ENCODE results near the gene PAX1. TPM values are rescaled to one million over a fixed set of nuclear protein-coding genes. Genes with fewer than 3 reads are reported as not detected.

The PAX1 gene
- total RNA-seq, 4 donors from 2014 or later, result 0.08 to 0.21 TPM; not detected in 2

DNA sequence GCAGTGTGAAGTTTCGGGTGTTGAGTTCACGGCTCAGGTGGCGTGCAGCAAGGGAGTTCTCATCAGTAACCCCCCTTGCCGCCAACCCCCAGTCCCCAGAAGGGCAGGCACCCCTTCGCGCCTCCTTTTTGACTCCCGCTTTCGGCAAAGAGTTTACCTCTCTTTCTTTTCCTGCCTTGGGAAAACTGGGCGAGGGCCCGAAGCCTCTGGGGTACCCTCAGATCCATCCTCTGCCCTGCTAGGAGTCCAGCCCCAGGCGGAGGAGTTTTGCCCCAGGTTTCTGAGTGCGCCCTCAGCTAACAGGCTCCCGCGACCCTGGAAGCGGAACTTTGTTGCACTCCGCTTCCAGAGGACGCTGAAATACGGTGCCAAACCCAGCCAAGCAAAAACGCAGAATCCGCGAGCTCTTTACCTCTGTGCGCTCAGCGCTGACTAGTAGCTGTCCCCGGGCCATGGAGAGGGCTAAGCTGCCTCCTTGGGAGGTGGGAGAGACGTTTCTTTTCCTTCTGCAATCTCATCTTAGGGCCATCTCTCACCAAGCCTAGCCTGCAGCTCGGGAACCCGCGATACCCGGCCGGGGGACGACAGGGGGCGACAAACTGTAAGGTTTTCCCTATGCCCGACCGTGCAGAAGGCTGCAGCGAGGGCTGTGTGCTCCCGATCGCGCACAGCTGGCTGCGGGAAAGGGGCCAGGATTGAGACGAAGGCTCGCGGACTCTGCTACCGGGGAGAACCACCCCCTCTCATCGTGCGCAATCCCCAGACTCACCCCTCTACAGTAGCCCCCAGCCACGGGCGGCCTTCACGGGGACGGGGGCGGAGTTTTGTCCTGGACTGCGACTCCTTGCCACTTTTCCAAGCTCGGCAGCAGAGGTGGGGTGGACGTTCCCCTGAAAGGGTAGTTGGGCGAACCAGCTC is 2.7 kb upstream of the PAX1 start:
- TF ChIP-seq EP300 (IDR thresholded peaks at IDR 0.05), result no peak
- TF ChIP-seq, protein P1, sequence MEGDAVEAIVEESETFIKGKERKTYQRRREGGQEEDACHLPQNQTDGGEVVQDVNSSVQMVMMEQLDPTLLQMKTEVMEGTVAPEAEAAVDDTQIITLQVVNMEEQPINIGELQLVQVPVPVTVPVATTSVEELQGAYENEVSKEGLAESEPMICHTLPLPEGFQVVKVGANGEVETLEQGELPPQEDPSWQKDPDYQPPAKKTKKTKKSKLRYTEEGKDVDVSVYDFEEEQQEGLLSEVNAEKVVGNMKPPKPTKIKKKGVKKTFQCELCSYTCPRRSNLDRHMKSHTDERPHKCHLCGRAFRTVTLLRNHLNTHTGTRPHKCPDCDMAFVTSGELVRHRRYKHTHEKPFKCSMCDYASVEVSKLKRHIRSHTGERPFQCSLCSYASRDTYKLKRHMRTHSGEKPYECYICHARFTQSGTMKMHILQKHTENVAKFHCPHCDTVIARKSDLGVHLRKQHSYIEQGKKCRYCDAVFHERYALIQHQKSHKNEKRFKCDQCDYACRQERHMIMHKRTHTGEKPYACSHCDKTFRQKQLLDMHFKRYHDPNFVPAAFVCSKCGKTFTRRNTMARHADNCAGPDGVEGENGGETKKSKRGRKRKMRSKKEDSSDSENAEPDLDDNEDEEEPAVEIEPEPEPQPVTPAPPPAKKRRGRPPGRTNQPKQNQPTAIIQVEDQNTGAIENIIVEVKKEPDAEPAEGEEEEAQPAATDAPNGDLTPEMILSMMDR (IDR thresholded peaks at IDR 0.05), result peak in 1 of 2 donors; percentile 60
- peak overlapping the region; percentile 33 for H3K4me3 ChIP-seq
- DNase-seq (ENCODE audit: low spot score in 2 of 2), result peak in 1 of 2 donors; percentile 83
- peaks cover 41% of the 10 kb centered on the region for H3K4me1 ChIP-seq
- peaks cover 98% of the 10 kb centered on the region for H3K27me3 ChIP-seq
- H3K9me3 ChIP-seq, result no peaks in the 10 kb centered on the region
- H3K27ac ChIP-seq, result no peak overlapping the region
- WGBS, result 11% methylated on average over 47 of the region's 54 CpGs
- H3K36me3 ChIP-seq, result no peaks in the 10 kb centered on the region

DNA sequence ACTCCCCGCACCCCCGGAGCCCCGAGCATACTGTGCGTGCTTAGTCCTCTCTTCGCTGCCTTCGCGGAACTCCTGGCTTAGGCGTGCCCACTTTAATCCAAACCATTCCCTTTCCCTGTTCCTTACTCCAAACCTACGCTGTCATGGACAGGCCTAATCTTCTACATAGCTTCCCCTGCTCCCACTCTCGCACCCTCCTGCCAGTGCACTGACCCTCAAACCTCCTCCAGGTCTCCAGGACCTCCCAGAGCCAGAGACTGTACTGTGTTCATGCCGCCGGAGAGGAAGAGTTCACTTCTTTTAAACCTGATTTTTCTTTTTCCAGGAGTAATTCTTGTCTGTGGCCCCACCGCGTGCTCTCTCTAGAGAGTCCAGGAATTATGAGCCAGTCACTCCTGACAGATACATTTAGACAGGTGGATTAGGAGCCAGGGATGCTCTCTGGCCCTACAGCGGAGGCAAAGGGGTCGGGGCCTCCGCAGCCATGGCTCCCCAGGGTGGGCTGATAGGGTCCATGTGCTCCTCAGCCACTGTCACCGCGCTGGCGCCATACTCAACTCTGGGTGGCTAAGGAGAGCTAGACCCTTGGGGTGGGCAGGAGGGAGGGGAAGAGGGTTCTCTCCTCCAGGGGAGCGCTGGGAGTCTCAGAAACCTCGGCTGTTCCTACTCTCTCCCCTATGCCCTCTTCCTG is 1.6 kb upstream of the PAX1 start:
- Histone ChIP-seq H3K4me3 (peak overlapping the region; percentile 33), H3K9me3 (no peaks in the 10 kb centered on the region), H3K4me1 (peaks cover 41% of the 10 kb centered on the region), H3K27ac (no peak overlapping the region), H3K27me3 (peaks cover 98% of the 10 kb centered on the region), H3K36me3 (no peaks in the 10 kb centered on the region)
- TF ChIP-seq POLR2A (IDR thresholded peaks at IDR 0.05), result no peak
- TF ChIP-seq EP300 (IDR thresholded peaks at IDR 0.05), result no peak
- TF ChIP-seq POLR2AphosphoS5 (IDR thresholded peaks at IDR 0.05), result no peak
- TF ChIP-seq, protein P1 (IDR thresholded peaks at IDR 0.05), result no peak
- no peak for DNase-seq (ENCODE audit: low spot score in 2 of 2)
- 19% methylated on average over 22 of the region's 22 CpGs for WGBS

- TF ChIP-seq POLR2AphosphoS5 (IDR thresholded peaks at IDR 0.05), result no peak
- TF ChIP-seq EP300 (IDR thresholded peaks at IDR 0.05), result no peak
- TF ChIP-seq, protein P1 (IDR thresholded peaks at IDR 0.05), result no peak
- WGBS, result 28% methylated on average over 30 of the region's 31 CpGs
- no peak for DNase-seq (ENCODE audit: low spot score in 2 of 2)
- Histone ChIP-seq H3K27ac (no peak overlapping the region), H3K4me3 (peak overlapping the region; percentile 39), H3K27me3 (peaks cover 99% of the 10 kb centered on the region), H3K36me3 (no peaks in the 10 kb centered on the region), H3K4me1 (peaks cover 45% of the 10 kb centered on the region), H3K9me3 (no peaks in the 10 kb centered on the region)
Measured at GRCh38 chr20:21704408-21705385, 767 bp upstream of the PAX1 start.

GRCh38 chr20:21706261-21707195 is 1.1 kb downstream of the PAX1 start:
- no peaks in the 10 kb centered on the region for H3K9me3 ChIP-seq
- TF ChIP-seq POLR2AphosphoS5 (IDR thresholded peaks at IDR 0.05), result no peak
- no peak for TF ChIP-seq EP300 (IDR thresholded peaks at IDR 0.05)
- TF ChIP-seq POLR2A (IDR thresholded peaks at IDR 0.05), result no peak
- TF ChIP-seq, protein P1 (IDR thresholded peaks at IDR 0.05), result no peak
- DNase-seq (ENCODE audit: low spot score in 2 of 2), result no peak
- peaks cover 45% of the 10 kb centered on the region for H3K4me1 ChIP-seq
- H3K27me3 ChIP-seq, result peaks cover 100% of the 10 kb centered on the region
- peak overlapping the region; percentile 39 for H3K4me3 ChIP-seq
- 38% methylated on average over 28 of the region's 76 CpGs for WGBS
- H3K36me3 ChIP-seq, result no peaks in the 10 kb centered on the region
- H3K27ac ChIP-seq, result no peak overlapping the region

All from suprapubic skin (tissue), 4 donors.